Measurements from ENCODE around the gene ACVRL1.

DNA sequence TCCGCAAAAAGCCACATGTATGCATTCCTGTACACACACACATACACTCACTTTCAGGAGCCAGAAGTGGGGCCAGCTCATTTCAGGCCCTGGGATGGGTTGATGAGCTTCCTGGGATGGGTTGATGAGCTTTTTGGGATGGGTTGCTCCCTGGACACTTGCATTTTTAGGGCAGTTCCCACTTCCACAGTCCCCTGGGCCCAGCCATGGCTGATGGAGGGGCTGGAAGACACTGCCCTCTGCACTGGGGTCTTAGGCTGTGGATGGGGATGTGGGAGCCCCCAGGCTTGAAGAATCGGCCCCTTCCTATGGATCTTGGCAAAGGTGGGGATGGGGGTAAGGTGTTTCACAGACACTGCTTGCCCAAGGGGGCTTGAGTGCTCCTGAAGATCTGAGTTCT is 12.7 kb downstream of the ACVRL1 start:
- TF ChIP-seq, protein P1, sequence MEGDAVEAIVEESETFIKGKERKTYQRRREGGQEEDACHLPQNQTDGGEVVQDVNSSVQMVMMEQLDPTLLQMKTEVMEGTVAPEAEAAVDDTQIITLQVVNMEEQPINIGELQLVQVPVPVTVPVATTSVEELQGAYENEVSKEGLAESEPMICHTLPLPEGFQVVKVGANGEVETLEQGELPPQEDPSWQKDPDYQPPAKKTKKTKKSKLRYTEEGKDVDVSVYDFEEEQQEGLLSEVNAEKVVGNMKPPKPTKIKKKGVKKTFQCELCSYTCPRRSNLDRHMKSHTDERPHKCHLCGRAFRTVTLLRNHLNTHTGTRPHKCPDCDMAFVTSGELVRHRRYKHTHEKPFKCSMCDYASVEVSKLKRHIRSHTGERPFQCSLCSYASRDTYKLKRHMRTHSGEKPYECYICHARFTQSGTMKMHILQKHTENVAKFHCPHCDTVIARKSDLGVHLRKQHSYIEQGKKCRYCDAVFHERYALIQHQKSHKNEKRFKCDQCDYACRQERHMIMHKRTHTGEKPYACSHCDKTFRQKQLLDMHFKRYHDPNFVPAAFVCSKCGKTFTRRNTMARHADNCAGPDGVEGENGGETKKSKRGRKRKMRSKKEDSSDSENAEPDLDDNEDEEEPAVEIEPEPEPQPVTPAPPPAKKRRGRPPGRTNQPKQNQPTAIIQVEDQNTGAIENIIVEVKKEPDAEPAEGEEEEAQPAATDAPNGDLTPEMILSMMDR (IDR thresholded peaks at IDR 0.05; ENCODE audit: poor library complexity), result no peak
- no peak for TF ChIP-seq EZH2 (IDR thresholded peaks at IDR 0.05; ENCODE audit: borderline replicate concordance)
- TF ChIP-seq EZH2phosphoT487 (IDR thresholded peaks at IDR 0.05; ENCODE audit: low read depth, severe bottlenecking, unreplicated experiment), result no peak
